Adrenal gland (tissue), 5 donors: ENCODE data around the gene GPR45.

Source experiments
- CTCF ChIP-seq, 6 experiments: fragments of 450-650 bp in 4 of 6; fragments of 200-600 bp in 2 of 6; sonication (generic) in 1 of 6; IDR thresholded peaks; 1 replicate in 5 of 6; 2 replicates in 1 of 6; pipeline versions ENCODE4 v1.5.1 to v1.8.0; 2016 to 2021; ENCODE audit warnings: antibody characterized with exemption in 6 of 6, mild to moderate bottlenecking in 2 of 6, moderate library complexity in 1 of 6
- POLR2A ChIP-seq, 2 donors: fragments of 450-650 bp; IDR thresholded peaks; one replicate each; pipeline ENCODE4 v1.6.1; 2017; ENCODE audit warnings: antibody characterized with exemption in 2 of 2, mild to moderate bottlenecking in 2 of 2, moderate library complexity in 1 of 2
- donor health status: DM: no; HTN: no; CAD: no.

- no peak for TF ChIP-seq POLR2A (IDR thresholded peaks at IDR 0.05)
- no peak for TF ChIP-seq CTCF (IDR thresholded peaks at IDR 0.05)
These were observed 15.0 kb downstream of the GPR45 start for GRCh38 chr2:105256431-105257047.
